Loucy (cell line): ENCODE data around the gene DGAT2.

Experiments used
- CTCF ChIP-seq: fragments of 200-600 bp; sonication (generic); conservative IDR thresholded peaks from 2 replicates; pipeline ENCODE4 v1.5.1; 2014; ENCODE audit warnings: mild to moderate bottlenecking, antibody characterized with exemption, low read length
- EZH2phosphoT487 ChIP-seq: fragments of 200-600 bp; IDR thresholded peaks from 2 replicates; pipeline ENCODE4 v1.6.1; 2018; ENCODE audit warnings: antibody characterized with exemption, mild to moderate bottlenecking, moderate library complexity, borderline replicate concordance

- no peak for TF ChIP-seq CTCF
- TF ChIP-seq EZH2phosphoT487: no peak
Measured at GRCh38 chr11:75770102-75770501, 1.5 kb downstream of the DGAT2 start.
